Activated CD4-positive, alpha-beta memory T cell treated with anti-CD3 and anti-CD28 coated beads, Interleukin-2, amount 10 ng/mL, durations not matched to agents 7 days and 5 days (primary cell): ENCODE measurements around the gene CFAP97D1. TPM values are rescaled to one million over a fixed set of nuclear protein-coding genes. Genes with fewer than 3 reads are reported as not detected.
"Not testable (repeated sequence)": the region's sequence is repeated elsewhere in the genome, so short reads cannot be mapped to it uniquely, and the experiment has no call there.

Experiments
- CTCF ChIA-PET: fragments of 350-600 bp; sonication (Branson Sonifier 250); formaldehyde crosslinking; loops from one replicate; lab custom pipeline; 2021; ENCODE audit warnings: antibody characterized with exemption, inconsistent platforms; lab: Charles Lee
- POLR2A ChIA-PET: fragments of 350-600 bp; sonication (Branson Sonifier 250); formaldehyde crosslinking; loops from one replicate; lab custom pipeline; 2021; ENCODE audit warnings: antibody characterized with exemption; lab: Charles Lee
- DNase-seq: peaks from one replicate; pipeline ENCODE4 v3.0.0-alpha.2; 2020
- H3K27ac Mint-ChIP-seq: one replicate; pipeline ENCODE4 v1.8.0; 2021; ENCODE audit warnings: mild to moderate bottlenecking, mixed read lengths
- H3K27me3 Mint-ChIP-seq: one replicate; pipeline ENCODE4 v1.8.0; 2021; ENCODE audit warnings: mixed read lengths
- H3K36me3 Mint-ChIP-seq: one replicate; pipeline ENCODE4 v1.8.0; 2021; ENCODE audit warnings: low read depth, mixed read lengths
- H3K4me1 Mint-ChIP-seq: one replicate; pipeline ENCODE4 v1.8.0; 2021; ENCODE audit warnings: mixed read lengths
- H3K4me3 Mint-ChIP-seq: one replicate; pipeline ENCODE4 v1.8.0; 2021; ENCODE audit warnings: mild to moderate bottlenecking, mixed read lengths
- H3K9me3 Mint-ChIP-seq: one replicate; pipeline ENCODE4 v1.8.0; 2021; ENCODE audit warnings: mixed read lengths
- total RNA-seq, 2 experiments: library from RNA; stranded (reverse); gene quantifications; one replicate each; pipeline ENCODE4 v1.2.3, GENCODE V29; 2021

CFAP97D1 gene
- total RNA-seq, 2 experiments from 2014 or later: not detected

DNA sequence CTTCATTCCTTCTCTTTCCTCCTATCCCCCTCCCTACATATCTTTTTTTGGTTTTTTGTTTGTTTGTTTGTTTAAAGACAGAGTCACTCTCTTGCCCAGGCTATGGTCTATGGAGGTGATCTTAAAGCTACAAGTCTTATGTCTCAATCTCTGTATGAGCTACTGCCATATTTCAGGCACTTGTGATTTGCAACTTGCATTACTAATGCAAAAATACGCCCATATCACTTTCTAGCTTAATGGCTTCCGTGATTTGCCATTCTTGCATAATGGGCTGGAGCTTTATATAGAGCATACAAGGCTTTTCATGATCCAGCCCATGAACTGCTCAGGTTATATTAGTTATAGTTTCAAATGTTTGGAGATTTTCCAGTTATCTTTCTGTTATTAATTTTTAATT is 7.5 kb downstream of the CFAP97D1 start:
- ChIA-PET CTCF (interaction anchor here (1.0 kb wide), 1 partner anchor 21 kb away, joined by 6 read pairs; no protein-coding TSS in a partner anchor), POLR2A (no interaction called here)
- H3K27ac Mint-ChIP-seq: no peak overlapping the region

GRCh38 chr17:43788540-43788939 is 8.3 kb downstream of the CFAP97D1 start:
- CTCF ChIA-PET: interaction anchor here (1.3 kb wide), 1 partner anchor 155 kb away, joined by 3 read pairs; no protein-coding TSS in a partner anchor
- Mint-ChIP-seq H3K9me3 (peaks cover 2% of the 10 kb centered on the region), H3K27me3 (peaks cover 21% of the 10 kb centered on the region), H3K4me3 (no peak overlapping the region), H3K4me1 (peaks cover 8% of the 10 kb centered on the region), H3K27ac (no peak overlapping the region), H3K36me3 (no peaks in the 10 kb centered on the region)
- DNase-seq: no peak
- POLR2A ChIA-PET: no interaction called here

More for the DNA sequence above, 7.5 kb downstream of the CFAP97D1 start:
- Mint-ChIP-seq H3K27me3 (peaks cover 23% of the 10 kb centered on the region), H3K4me3 (no peak overlapping the region), H3K36me3 (no peaks in the 10 kb centered on the region), H3K9me3 (peaks cover 2% of the 10 kb centered on the region), H3K4me1 (peaks cover 8% of the 10 kb centered on the region)
- DNase-seq: no peak

GRCh38 chr17:43789482-43789881 is 9.2 kb downstream of the CFAP97D1 start:
- no peak overlapping the region for H3K27ac Mint-ChIP-seq
- peaks cover 22% of the 10 kb centered on the region for H3K27me3 Mint-ChIP-seq
- ChIA-PET POLR2A (no interaction called here), CTCF (interaction anchor here (0.7 to 1.3 kb wide), 2 partner anchors 26 to 154 kb away, joined by 3 read pairs; no protein-coding TSS in a partner anchor)
- DNase-seq: no peak
- no peak overlapping the region for H3K4me3 Mint-ChIP-seq
- peaks cover 7% of the 10 kb centered on the region for H3K4me1 Mint-ChIP-seq
- H3K9me3 Mint-ChIP-seq: peaks cover 2% of the 10 kb centered on the region
- no peaks in the 10 kb centered on the region for H3K36me3 Mint-ChIP-seq

- CTCF ChIA-PET: interaction anchor here (0.6 to 1.0 kb wide), 3 partner anchors 25 to 189 kb away, joined by 3 to 4 read pairs (median 3); no protein-coding TSS in a partner anchor
- Mint-ChIP-seq H3K9me3 (peaks cover 2% of the 10 kb centered on the region), H3K4me1 (peaks cover 7% of the 10 kb centered on the region), H3K27me3 (peaks cover 26% of the 10 kb centered on the region), H3K4me3 (no peak overlapping the region), H3K36me3 (no peaks in the 10 kb centered on the region), H3K27ac (no peak overlapping the region)
- POLR2A ChIA-PET: no interaction called here
- no peak for DNase-seq
Measured at GRCh38 chr17:43790311-43790940, 10.2 kb downstream of the CFAP97D1 start.

- POLR2A ChIA-PET: no interaction called here
Measured at GRCh38 chr17:43791589-43791988, 11.4 kb downstream of the CFAP97D1 start.

DNA sequence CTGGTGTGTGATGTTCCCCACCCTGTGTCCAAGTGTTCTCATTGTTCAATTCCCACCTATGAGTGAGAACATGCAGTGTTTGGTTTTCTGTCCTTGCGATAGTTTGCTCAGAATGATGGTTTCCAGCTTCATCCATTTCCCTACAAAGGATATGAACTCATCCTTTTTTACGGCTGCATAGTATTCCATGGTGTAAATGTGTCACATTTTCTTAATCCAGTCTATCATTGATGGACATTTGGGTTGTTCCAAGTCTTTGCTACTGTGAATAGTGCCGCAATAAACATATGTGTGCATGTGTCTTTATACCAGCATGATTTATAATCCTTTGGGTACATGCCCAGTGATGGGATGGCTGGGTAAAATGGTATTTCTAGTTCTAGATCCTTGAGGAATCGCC is 12.4 kb downstream of the CFAP97D1 start:
- DNase-seq, H3K4me3 Mint-ChIP-seq, H3K4me1 Mint-ChIP-seq, POLR2A ChIA-PET, CTCF ChIA-PET, H3K36me3 Mint-ChIP-seq, H3K27ac Mint-ChIP-seq, H3K9me3 Mint-ChIP-seq: not testable (repeated sequence)
- peaks cover 35% of the 10 kb centered on the region for H3K27me3 Mint-ChIP-seq

More at GRCh38 chr17:43791589-43791988, 11.4 kb downstream of the CFAP97D1 start:
- CTCF ChIA-PET: no interaction called here
- peaks cover 7% of the 10 kb centered on the region for H3K4me1 Mint-ChIP-seq
- no peak overlapping the region for H3K27ac Mint-ChIP-seq
- H3K4me3 Mint-ChIP-seq: no peak overlapping the region
- peaks cover 2% of the 10 kb centered on the region for H3K9me3 Mint-ChIP-seq
- no peaks in the 10 kb centered on the region for H3K36me3 Mint-ChIP-seq
- H3K27me3 Mint-ChIP-seq: peaks cover 32% of the 10 kb centered on the region
- DNase-seq: no peak

DNA sequence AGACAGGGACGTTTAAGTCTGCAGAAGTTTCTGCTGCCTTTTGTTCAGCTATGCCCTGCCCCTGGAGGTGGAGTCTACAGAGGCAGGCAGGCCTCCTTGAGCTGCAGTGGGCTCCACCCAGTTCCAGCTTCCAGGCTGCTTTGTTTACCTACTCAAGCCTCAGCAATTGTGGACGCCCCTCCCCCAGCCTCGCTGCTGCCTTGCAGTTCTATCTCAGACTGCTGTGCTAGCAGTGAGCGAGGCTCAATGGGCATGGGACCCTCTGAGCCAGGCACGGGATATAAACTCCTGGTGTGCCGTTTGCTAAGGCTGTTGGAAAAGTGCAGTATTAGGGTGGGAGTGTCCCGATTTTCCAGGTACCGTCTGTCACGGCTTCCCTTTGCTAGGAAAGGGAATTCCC is 17.8 kb downstream of the CFAP97D1 start:
- H3K9me3 Mint-ChIP-seq, DNase-seq, POLR2A ChIA-PET, H3K36me3 Mint-ChIP-seq, H3K4me1 Mint-ChIP-seq, H3K4me3 Mint-ChIP-seq, H3K27ac Mint-ChIP-seq, CTCF ChIA-PET: not testable (repeated sequence)
- peaks cover 46% of the 10 kb centered on the region for H3K27me3 Mint-ChIP-seq

DNA sequence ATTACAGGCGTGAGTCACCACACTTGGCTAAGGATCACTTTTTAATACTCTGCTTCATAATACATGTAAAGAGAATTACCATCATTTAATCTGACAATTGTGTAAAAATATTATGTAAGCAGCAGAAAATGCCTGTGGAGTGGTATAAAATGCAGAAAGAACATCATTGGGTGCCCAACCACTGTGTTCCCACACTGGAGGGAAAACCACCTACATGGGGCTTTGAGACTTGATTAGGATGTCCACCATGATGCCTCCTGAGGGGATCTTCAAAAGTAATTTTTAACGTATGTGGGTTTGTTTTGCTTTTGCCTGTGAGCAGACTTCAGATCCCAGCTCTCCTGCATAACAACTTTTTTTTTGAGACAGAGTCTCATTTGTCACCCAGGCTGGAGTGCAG is 18.8 kb downstream of the CFAP97D1 start:
- no peak overlapping the region for H3K4me3 Mint-ChIP-seq
- H3K36me3 Mint-ChIP-seq: no peaks in the 10 kb centered on the region
- DNase-seq: no peak
- ChIA-PET POLR2A (no interaction called here), CTCF (no interaction called here)
- H3K4me1 Mint-ChIP-seq: no peaks in the 10 kb centered on the region
- no peak overlapping the region for H3K27ac Mint-ChIP-seq
- peaks cover 50% of the 10 kb centered on the region for H3K27me3 Mint-ChIP-seq
- H3K9me3 Mint-ChIP-seq: no peaks in the 10 kb centered on the region

GRCh38 chr17:43800736-43801135 is 20.5 kb downstream of the CFAP97D1 start:
- Mint-ChIP-seq H3K4me3 (no peak overlapping the region), H3K9me3 (no peaks in the 10 kb centered on the region), H3K27me3 (peaks cover 46% of the 10 kb centered on the region), H3K36me3 (no peaks in the 10 kb centered on the region), H3K4me1 (no peaks in the 10 kb centered on the region), H3K27ac (no peak overlapping the region)
- no peak for DNase-seq
- CTCF ChIA-PET: no interaction called here
- POLR2A ChIA-PET: no interaction called here

DNA sequence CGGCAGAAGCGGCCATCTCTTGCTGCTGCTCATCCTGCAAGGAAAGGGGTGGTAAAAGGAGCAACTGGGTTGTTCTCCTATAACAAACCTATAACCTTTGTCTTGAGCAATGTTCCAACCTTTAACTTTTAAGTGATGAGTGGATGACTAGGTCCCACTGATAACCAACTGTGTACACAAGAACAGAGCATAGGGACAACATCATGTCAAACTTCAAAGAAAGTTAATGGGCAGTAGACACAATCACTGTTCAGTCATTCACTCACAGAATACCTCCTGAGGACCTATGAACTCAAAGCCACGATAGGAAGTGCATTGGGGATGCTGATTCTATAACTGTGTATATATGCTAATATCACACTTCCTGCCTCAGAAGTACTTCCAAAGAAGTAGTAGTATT is 21.6 kb downstream of the CFAP97D1 start:
- Mint-ChIP-seq H3K36me3 (no peaks in the 10 kb centered on the region), H3K27me3 (peaks cover 41% of the 10 kb centered on the region), H3K9me3 (no peaks in the 10 kb centered on the region), H3K4me3 (no peak overlapping the region), H3K4me1 (no peaks in the 10 kb centered on the region), H3K27ac (no peak overlapping the region)
- no peak for DNase-seq
- POLR2A ChIA-PET: no interaction called here
- CTCF ChIA-PET: no interaction called here

DNA sequence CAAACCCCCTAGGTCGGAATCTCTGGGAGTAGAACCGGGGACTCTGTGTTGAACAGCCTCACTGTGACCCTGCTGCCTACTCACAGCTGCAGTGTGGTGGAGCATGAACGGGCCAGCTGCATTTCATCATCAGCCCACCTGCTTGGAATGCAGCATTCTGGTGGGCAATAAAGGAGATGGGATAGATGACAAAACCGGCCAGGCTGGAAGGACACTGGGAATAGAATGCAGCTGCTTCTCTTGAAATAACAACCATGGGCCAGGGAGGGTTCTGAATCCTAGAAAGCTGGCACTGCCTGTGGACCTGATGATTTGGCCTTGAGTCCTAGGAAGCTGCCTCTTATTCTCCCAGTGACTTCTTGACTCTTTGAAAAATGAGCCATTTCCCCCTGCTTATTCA is 23.5 kb downstream of the CFAP97D1 start:
- Mint-ChIP-seq H3K9me3 (no peaks in the 10 kb centered on the region), H3K4me3 (no peak overlapping the region), H3K27me3 (peaks cover 37% of the 10 kb centered on the region), H3K4me1 (no peaks in the 10 kb centered on the region), H3K27ac (no peak overlapping the region), H3K36me3 (no peaks in the 10 kb centered on the region)
- DNase-seq: no peak
- ChIA-PET CTCF (no interaction called here), POLR2A (no interaction called here)

DNA sequence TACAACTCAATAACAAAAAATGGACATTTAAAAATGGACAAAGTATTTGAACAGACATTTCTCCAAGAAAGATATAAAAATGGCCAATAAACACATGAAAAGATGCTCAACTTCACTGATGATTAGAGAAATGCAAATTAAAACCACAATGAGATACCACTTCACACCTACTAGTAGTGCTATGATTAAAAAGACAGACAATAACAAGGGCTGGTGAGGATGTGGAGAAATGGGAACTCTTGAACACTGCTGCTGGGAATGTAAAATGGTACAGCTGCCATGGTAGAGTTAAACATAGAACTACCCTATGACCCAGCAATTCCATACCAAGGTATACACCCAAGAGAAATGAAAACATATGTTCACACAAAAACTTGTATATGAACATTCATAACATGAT is 24.9 kb downstream of the CFAP97D1 start:
- CTCF ChIA-PET: no interaction called here
- H3K9me3 Mint-ChIP-seq: no peaks in the 10 kb centered on the region
- no peak overlapping the region for H3K4me3 Mint-ChIP-seq
- DNase-seq: no peak
- POLR2A ChIA-PET: no interaction called here
- no peaks in the 10 kb centered on the region for H3K4me1 Mint-ChIP-seq
- no peak overlapping the region for H3K27ac Mint-ChIP-seq
- H3K36me3 Mint-ChIP-seq: no peaks in the 10 kb centered on the region
- H3K27me3 Mint-ChIP-seq: peaks cover 35% of the 10 kb centered on the region

DNA sequence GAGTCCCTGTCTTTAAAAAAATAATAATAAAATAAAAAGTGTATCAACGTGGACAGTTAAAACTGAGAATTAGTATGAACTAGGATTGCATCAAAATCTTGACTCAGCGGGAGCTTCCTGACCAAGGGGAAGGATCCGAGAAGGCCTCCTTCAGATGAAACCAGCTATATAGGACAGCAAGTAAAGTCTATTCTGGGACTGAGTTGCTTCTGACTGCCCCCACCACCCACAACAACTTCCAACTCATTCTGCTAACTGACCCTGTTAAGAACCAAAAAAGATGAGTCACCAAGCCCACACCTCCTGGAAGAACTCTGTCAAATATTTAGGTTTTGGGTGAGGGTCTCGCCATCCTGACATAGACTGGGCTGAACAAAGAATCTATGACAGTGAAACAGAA is 27.8 kb downstream of the CFAP97D1 start:
- H3K4me3 Mint-ChIP-seq: no peak overlapping the region
- H3K27ac Mint-ChIP-seq: no peak overlapping the region
- ChIA-PET CTCF (no interaction called here), POLR2A (no interaction called here)
- no peaks in the 10 kb centered on the region for H3K9me3 Mint-ChIP-seq
- H3K4me1 Mint-ChIP-seq: no peaks in the 10 kb centered on the region
- peaks cover 27% of the 10 kb centered on the region for H3K27me3 Mint-ChIP-seq
- no peaks in the 10 kb centered on the region for H3K36me3 Mint-ChIP-seq
- no peak for DNase-seq

DNA sequence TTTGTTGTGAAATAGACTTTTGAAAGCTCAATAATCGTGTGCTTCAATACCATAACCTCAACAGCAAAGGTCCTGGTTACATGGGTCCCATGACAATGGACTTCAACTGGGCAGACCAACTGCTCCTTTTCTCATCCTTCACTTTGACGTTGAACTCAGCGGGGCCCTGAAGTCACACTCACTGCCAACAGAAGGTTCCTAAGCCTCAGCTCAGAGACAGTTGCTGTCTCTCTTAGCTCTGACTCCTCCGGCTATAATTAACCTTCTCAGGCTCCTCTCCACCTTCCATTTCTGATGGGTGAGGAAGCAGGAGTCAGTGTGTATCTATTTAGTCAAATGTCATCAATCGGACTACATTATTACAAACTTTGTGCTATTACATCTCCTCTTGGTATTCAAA is 28.9 kb downstream of the CFAP97D1 start:
- H3K4me3 Mint-ChIP-seq: no peak overlapping the region
- POLR2A ChIA-PET: no interaction called here
- H3K36me3 Mint-ChIP-seq: no peaks in the 10 kb centered on the region
- no peaks in the 10 kb centered on the region for H3K9me3 Mint-ChIP-seq
- no peak for DNase-seq
- CTCF ChIA-PET: no interaction called here
- H3K27me3 Mint-ChIP-seq: peaks cover 17% of the 10 kb centered on the region
- H3K27ac Mint-ChIP-seq: no peak overlapping the region
- H3K4me1 Mint-ChIP-seq: no peaks in the 10 kb centered on the region
